NCI-H2227 treated with DMSO at 0.1 percent for 48 hours (cell line): ENCODE results near the gene KLK12.

Experiments
- DNase-seq: peaks from one replicate; lab custom pipeline; 2025; lab: John Stamatoyannopoulos, UW

The KLK12 gene

GRCh38 chr19:50981587-50982146 is 53.1 kb downstream of the KLK12 start:
- no peak for DNase-seq

GRCh38 chr19:50980208-50980607 is 54.6 kb downstream of the KLK12 start:
- no peak for DNase-seq

DNA sequence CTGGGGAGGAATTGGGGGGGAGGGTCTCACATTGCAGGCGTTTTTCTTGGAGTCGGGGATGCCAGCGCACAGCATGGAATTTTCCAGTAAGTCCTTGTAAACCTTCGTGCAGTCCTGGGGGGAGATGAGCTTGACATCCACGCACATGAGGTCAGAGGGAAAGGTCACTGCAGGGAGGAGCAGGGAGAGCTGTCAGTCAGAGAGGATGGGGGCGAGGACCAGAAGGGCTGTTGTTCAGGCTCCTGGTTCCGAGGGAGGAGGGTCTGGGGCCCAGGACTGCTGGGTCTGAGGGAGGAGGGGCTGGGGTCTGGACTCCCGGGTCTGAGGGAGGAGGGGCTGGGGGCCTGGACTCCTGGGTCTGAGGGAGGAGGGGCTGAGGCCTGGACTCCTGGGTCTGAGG is 55.0 kb downstream of the KLK12 start:
- no peak for DNase-seq
